Liver (tissue), 9 donors: ENCODE data around the gene BPIFB4. TPM values are rescaled to one million over a fixed set of nuclear protein-coding genes. Genes with fewer than 3 reads are reported as not detected.

ENCODE experiments used
- DNase-seq: peaks from one replicate; pipeline ENCODE4 v3.0.0-alpha.2; 2017; ENCODE audit warnings: low spot score
- H3K27ac ChIP-seq, 2 donors: one replicate each; pipeline ENCODE4 v1.7.0; 2013; ENCODE audit warnings: inconsistent platforms in 2 of 2, low read length in 2 of 2, control low read depth in 1 of 2, low read depth in 1 of 2, mild to moderate bottlenecking in 1 of 2
- H3K27me3 ChIP-seq, 4 donors: one replicate each; pipeline versions ENCODE4 v1.6.1 to v1.7.0; 2013; ENCODE audit warnings: low read length in 3 of 4, inconsistent platforms in 1 of 4, mild to moderate bottlenecking in 1 of 4, moderate library complexity in 1 of 4; ENCODE audit not compliant: control insufficient read depth in 4 of 4, insufficient read depth in 4 of 4
- H3K36me3 ChIP-seq, 4 donors: one replicate each; pipeline versions ENCODE4 v1.6.1 to v1.7.0; 2013; ENCODE audit warnings: low read length in 3 of 4, mild to moderate bottlenecking in 3 of 4, low read depth in 1 of 4, moderate library complexity in 1 of 4; ENCODE audit not compliant: control insufficient read depth in 4 of 4, insufficient read depth in 3 of 4
- H3K4me1 ChIP-seq, 4 donors: one replicate each; pipeline versions ENCODE4 v1.6.1 to v1.7.0; 2013; ENCODE audit warnings: low read length in 3 of 4, mild to moderate bottlenecking in 3 of 4, moderate library complexity in 1 of 4; ENCODE audit not compliant: control insufficient read depth in 4 of 4, insufficient read depth in 4 of 4
- H3K4me3 ChIP-seq, 3 donors: one replicate each; pipeline versions ENCODE4 v1.6.1 to v1.7.0; 2013; ENCODE audit warnings: low read length in 3 of 3, control low read depth in 1 of 3, low read depth in 1 of 3, mild to moderate bottlenecking in 1 of 3
- H3K9ac ChIP-seq, 2 donors: one replicate each; pipeline ENCODE4 v1.7.0; 2013; ENCODE audit warnings: low read length in 2 of 2, mild to moderate bottlenecking in 2 of 2, moderate library complexity in 2 of 2, control low read depth in 1 of 2, low read depth in 1 of 2
- H3K9me3 ChIP-seq, 4 donors: one replicate each; pipeline versions ENCODE4 v1.6.1 to v1.7.0; 2013; ENCODE audit warnings: low read length in 3 of 4; ENCODE audit not compliant: control insufficient read depth in 4 of 4
- EGR1 ChIP-seq, 2 donors: IDR thresholded peaks; 2 replicates each; pipeline ENCODE4 v1.6.1; 2016 to 2018; ENCODE audit warnings: antibody characterized with exemption in 2 of 2, low read depth in 2 of 2
- FOXA1 ChIP-seq: IDR thresholded peaks from 2 replicates; pipeline ENCODE4 v1.6.1; 2016; ENCODE audit warnings: antibody characterized with exemption
- FOXA2 ChIP-seq: IDR thresholded peaks from 2 replicates; pipeline ENCODE4 v1.6.1; 2016; ENCODE audit warnings: antibody characterized with exemption
- GABPA ChIP-seq, 2 donors: IDR thresholded peaks in 1 of 2; conservative IDR thresholded peaks in 1 of 2; 2 replicates each; pipeline ENCODE4 v1.6.1; 2016; ENCODE audit warnings: antibody characterized with exemption in 2 of 2, mild to moderate bottlenecking in 1 of 2, moderate library complexity in 1 of 2
- HNF4A ChIP-seq, 2 donors: conservative IDR thresholded peaks; 2 replicates each; pipeline ENCODE4 v1.6.1; 2016; ENCODE audit warnings: antibody characterized with exemption in 2 of 2, mild to moderate bottlenecking in 2 of 2
- HNF4G ChIP-seq: IDR thresholded peaks from 2 replicates; pipeline ENCODE4 v1.6.1; 2016; ENCODE audit warnings: antibody characterized with exemption
- JUND ChIP-seq, 2 donors: IDR thresholded peaks; 2 replicates each; pipeline ENCODE4 v1.6.1; 2016; ENCODE audit warnings: antibody characterized with exemption in 2 of 2
- NR2F2 ChIP-seq: IDR thresholded peaks from 2 replicates; pipeline ENCODE4 v1.6.1; 2016; ENCODE audit warnings: antibody characterized with exemption
- RAD21 ChIP-seq, 2 donors: IDR thresholded peaks; 2 replicates each; pipeline ENCODE4 v1.6.1; 2016; ENCODE audit warnings: antibody characterized with exemption in 2 of 2, mild to moderate bottlenecking in 2 of 2
- RXRA ChIP-seq, 2 donors: IDR thresholded peaks; 2 replicates each; pipeline ENCODE4 v1.6.1; 2017 to 2018; ENCODE audit warnings: antibody characterized with exemption in 2 of 2, mild to moderate bottlenecking in 1 of 2
- SP1 ChIP-seq: IDR thresholded peaks from 2 replicates; pipeline ENCODE4 v1.6.1; 2018; ENCODE audit warnings: antibody characterized with exemption, mild to moderate bottlenecking
- TAF1 ChIP-seq: conservative IDR thresholded peaks from 2 replicates; pipeline ENCODE4 v1.6.1; 2016; ENCODE audit warnings: antibody characterized with exemption, mild to moderate bottlenecking
- YY1 ChIP-seq: IDR thresholded peaks from 2 replicates; pipeline ENCODE4 v1.6.1; 2016; ENCODE audit warnings: antibody characterized with exemption, mild to moderate bottlenecking
- WGBS: extraction: QIAGEN DNeasy Blood & Tissue Kit; methylation state at CpG from one replicate; pipeline ENCODE4 v1.1.7; 2013; 5-methylcytosine and 5-hydroxymethylcytosine counted together
- polyA plus RNA-seq, 2 donors: library from polyadenylated mRNA; stranded (reverse) in 1 of 2; unstranded in 1 of 2; fragments of 200-250 nt in 1 of 2; fragments of >200 nt in 1 of 2; fragmentation: Nextera tagmentation in 1 of 2; extraction: Ambion mirVana in 1 of 2; gene quantifications; one replicate each; pipeline versions ENCODE4 v1.2.1 to v1.2.3, GENCODE V29; 2013 to 2015
- total RNA-seq, 2 donors: library from RNA; depleted of rRNA; stranded (reverse); fragments of >200 nt; gene quantifications; one replicate each; pipeline ENCODE4 v1.2.3, GENCODE V29; 2014
- TF ChIP-seq, protein P1 (sequence below): IDR thresholded peaks from 2 replicates; pipeline ENCODE4 v1.6.1; 2016; ENCODE audit warnings: antibody characterized with exemption
- TF ChIP-seq, protein P2 (sequence below): IDR thresholded peaks from 2 replicates; pipeline ENCODE4 v1.6.1; 2016; ENCODE audit warnings: antibody characterized with exemption
- TF ChIP-seq, protein P3 (sequence below): IDR thresholded peaks from 2 replicates; pipeline ENCODE4 v1.6.1; 2016; ENCODE audit warnings: antibody characterized with exemption
- TF ChIP-seq, protein P4 (sequence below): IDR thresholded peaks from 2 replicates; pipeline ENCODE4 v1.6.1; 2016; ENCODE audit warnings: antibody characterized with exemption, mild to moderate bottlenecking
- TF ChIP-seq, protein P5 (sequence below): fragments of 150-350 bp; IDR thresholded peaks from 2 replicates; pipeline ENCODE4 v1.5.1; 2017; ENCODE audit warnings: improper control_type of control experiment, low read depth, low read length; ENCODE audit not compliant: missing input control
- donor health status: healthy.
- donor health status: healthy.
- donor health status: healthy.
- donor health status: healthy.
- donor health status: healthy.

BPIFB4 gene
- total and polyA plus RNA-seq, 4 donors: 0.16 TPM; not detected in 3

DNA sequence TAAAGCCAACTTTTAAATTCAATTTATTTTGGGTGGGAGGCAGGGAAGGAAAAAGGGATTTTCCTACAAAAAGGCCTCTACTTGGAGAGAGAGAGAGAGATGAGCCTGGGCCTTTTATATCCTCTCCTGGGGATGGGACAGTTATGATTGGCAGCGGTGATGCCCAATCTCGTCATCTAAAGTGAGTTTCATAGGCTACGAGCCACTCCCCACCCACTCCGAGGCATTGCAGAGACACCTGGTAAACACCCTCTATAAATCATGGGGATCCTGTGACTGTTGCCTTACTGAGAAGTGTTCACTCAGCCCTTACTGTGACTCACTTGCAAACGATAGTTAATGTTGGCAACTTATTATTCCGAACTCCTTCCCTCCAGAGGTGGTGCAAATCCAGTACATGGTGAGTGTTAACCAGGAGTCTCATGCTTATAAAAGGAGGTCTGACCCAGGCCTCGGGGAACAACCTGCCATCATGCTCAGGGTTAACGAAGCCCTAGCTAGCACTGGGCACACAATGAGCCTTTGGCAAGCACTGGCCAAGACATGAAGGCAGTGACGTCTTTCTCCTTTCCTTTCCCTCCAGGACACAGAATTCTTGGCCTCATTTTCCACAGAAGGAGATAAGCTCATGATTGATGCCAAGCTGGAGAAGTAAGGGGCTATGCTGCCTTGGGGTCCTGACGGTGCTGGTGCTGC, 20.5 kb downstream of the BPIFB4 start:
- H3K4me1 ChIP-seq: no peaks in the 10 kb centered on the region
- TF ChIP-seq YY1 (no peak), FOXA1 (no peak), JUND (IDR thresholded peaks at IDR 0.05) (no peak), EGR1 (IDR thresholded peaks at IDR 0.05; ENCODE audit: low read depth in 2 of 2) (no peak), NR2F2 (no peak), HNF4G (no peak), FOXA2 (no peak), HNF4A (conservative IDR thresholded peaks at IDR 0.05) (no peak), GABPA (IDR thresholded peaks at IDR 0.05 in 1 of 2, conservative IDR thresholded peaks at IDR 0.05 in 1 of 2) (no peak), RXRA (IDR thresholded peaks at IDR 0.05) (no peak), TAF1 (no peak), SP1 (no peak), RAD21 (IDR thresholded peaks at IDR 0.05) (no peak)
- TF ChIP-seq, protein P1, sequence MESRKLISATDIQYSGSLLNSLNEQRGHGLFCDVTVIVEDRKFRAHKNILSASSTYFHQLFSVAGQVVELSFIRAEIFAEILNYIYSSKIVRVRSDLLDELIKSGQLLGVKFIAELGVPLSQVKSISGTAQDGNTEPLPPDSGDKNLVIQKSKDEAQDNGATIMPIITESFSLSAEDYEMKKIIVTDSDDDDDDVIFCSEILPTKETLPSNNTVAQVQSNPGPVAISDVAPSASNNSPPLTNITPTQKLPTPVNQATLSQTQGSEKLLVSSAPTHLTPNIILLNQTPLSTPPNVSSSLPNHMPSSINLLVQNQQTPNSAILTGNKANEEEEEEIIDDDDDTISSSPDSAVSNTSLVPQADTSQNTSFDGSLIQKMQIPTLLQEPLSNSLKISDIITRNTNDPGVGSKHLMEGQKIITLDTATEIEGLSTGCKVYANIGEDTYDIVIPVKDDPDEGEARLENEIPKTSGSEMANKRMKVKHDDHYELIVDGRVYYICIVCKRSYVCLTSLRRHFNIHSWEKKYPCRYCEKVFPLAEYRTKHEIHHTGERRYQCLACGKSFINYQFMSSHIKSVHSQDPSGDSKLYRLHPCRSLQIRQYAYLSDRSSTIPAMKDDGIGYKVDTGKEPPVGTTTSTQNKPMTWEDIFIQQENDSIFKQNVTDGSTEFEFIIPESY: no peak
- TF ChIP-seq, protein P2, sequence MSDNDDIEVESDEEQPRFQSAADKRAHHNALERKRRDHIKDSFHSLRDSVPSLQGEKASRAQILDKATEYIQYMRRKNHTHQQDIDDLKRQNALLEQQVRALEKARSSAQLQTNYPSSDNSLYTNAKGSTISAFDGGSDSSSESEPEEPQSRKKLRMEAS: no peak
- TF ChIP-seq, protein P3, sequence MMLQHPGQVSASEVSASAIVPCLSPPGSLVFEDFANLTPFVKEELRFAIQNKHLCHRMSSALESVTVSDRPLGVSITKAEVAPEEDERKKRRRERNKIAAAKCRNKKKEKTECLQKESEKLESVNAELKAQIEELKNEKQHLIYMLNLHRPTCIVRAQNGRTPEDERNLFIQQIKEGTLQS: no peak
- TF ChIP-seq, protein P4, sequence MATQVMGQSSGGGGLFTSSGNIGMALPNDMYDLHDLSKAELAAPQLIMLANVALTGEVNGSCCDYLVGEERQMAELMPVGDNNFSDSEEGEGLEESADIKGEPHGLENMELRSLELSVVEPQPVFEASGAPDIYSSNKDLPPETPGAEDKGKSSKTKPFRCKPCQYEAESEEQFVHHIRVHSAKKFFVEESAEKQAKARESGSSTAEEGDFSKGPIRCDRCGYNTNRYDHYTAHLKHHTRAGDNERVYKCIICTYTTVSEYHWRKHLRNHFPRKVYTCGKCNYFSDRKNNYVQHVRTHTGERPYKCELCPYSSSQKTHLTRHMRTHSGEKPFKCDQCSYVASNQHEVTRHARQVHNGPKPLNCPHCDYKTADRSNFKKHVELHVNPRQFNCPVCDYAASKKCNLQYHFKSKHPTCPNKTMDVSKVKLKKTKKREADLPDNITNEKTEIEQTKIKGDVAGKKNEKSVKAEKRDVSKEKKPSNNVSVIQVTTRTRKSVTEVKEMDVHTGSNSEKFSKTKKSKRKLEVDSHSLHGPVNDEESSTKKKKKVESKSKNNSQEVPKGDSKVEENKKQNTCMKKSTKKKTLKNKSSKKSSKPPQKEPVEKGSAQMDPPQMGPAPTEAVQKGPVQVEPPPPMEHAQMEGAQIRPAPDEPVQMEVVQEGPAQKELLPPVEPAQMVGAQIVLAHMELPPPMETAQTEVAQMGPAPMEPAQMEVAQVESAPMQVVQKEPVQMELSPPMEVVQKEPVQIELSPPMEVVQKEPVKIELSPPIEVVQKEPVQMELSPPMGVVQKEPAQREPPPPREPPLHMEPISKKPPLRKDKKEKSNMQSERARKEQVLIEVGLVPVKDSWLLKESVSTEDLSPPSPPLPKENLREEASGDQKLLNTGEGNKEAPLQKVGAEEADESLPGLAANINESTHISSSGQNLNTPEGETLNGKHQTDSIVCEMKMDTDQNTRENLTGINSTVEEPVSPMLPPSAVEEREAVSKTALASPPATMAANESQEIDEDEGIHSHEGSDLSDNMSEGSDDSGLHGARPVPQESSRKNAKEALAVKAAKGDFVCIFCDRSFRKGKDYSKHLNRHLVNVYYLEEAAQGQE: no peak
- TF ChIP-seq, protein P5, sequence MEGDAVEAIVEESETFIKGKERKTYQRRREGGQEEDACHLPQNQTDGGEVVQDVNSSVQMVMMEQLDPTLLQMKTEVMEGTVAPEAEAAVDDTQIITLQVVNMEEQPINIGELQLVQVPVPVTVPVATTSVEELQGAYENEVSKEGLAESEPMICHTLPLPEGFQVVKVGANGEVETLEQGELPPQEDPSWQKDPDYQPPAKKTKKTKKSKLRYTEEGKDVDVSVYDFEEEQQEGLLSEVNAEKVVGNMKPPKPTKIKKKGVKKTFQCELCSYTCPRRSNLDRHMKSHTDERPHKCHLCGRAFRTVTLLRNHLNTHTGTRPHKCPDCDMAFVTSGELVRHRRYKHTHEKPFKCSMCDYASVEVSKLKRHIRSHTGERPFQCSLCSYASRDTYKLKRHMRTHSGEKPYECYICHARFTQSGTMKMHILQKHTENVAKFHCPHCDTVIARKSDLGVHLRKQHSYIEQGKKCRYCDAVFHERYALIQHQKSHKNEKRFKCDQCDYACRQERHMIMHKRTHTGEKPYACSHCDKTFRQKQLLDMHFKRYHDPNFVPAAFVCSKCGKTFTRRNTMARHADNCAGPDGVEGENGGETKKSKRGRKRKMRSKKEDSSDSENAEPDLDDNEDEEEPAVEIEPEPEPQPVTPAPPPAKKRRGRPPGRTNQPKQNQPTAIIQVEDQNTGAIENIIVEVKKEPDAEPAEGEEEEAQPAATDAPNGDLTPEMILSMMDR: no peak
- no peak overlapping the region for H3K4me3 ChIP-seq
- 77% methylated on average over 10 of the region's 10 CpGs for WGBS
- no peak for DNase-seq
- no peaks in the 10 kb centered on the region for H3K9me3 ChIP-seq
- no peaks in the 10 kb centered on the region for H3K27me3 ChIP-seq
- no peak overlapping the region for H3K27ac ChIP-seq
- H3K36me3 ChIP-seq: no peaks in the 10 kb centered on the region
- H3K9ac ChIP-seq: no peak overlapping the region
